Measurements from ENCODE around the gene APLP2.
A peak's percentile ranks its signal among the peaks of the same experiment; 100 is the strongest.

The APLP2 gene

DNA sequence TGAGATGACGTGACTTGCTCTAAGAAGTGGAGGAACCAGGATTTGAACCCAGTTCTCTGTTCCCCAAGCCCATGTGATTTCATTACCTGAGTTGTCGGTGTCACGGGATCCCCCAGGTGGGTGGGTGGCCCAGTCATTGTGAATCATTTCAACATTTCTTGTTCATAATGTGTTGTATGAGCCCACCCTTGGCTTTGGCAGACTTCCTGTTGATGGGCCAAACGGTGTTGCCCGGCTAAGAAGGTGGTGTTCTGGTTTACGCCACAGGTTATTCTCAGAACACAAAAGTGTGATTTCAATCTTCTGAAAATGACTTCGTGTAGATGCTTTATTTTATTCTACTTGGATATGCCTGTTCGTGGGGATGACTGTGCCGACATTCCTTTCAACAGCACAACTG, 68.3 kb downstream of the APLP2 start:
- no peak overlapping the region for H3K4me2 ChIP-seq
- no peaks in the 10 kb centered on the region for H3K9me3 ChIP-seq (replicated peaks in 1 of 11)
- H3K9ac ChIP-seq: no peak overlapping the region
- peaks cover 79 to 100% (median 98%) of the 10 kb centered on the region in 11 experiments for H3K36me3 ChIP-seq
- H3K27ac ChIP-seq: no peak overlapping the region
- no peak for TF ChIP-seq Cebpa-rat (IDR thresholded peaks at IDR 0.05)
- H4K20me1 ChIP-seq: peaks cover 0 to 100% (median 42%) of the 10 kb centered on the region in 11 experiments; a peak in 14 of 22 replicates
- peaks cover 12 to 33% (median 14%) of the 10 kb centered on the region in 10 experiments for H3K4me1 ChIP-seq
- H3K27me3 ChIP-seq: no peaks in the 10 kb centered on the region
- H3K4me3 ChIP-seq: no peak overlapping the region

- no peak overlapping the region for H3K9ac ChIP-seq
- H3K36me3 ChIP-seq: peaks cover 80 to 100% (median 98%) of the 10 kb centered on the region in 11 experiments
- H3K27ac ChIP-seq: no peak overlapping the region
- no peak overlapping the region for H3K4me2 ChIP-seq
- no peak overlapping the region for H3K4me3 ChIP-seq
- peaks cover 6 to 38% (median 14%) of the 10 kb centered on the region in 10 experiments for H3K4me1 ChIP-seq
- H3K27me3 ChIP-seq: no peaks in the 10 kb centered on the region
- no peak for TF ChIP-seq Cebpa-rat (IDR thresholded peaks at IDR 0.05)
- H3K9me3 ChIP-seq (replicated peaks in 1 of 11): no peaks in the 10 kb centered on the region
- peaks cover 0 to 100% (median 35%) of the 10 kb centered on the region in 11 experiments; a peak in 14 of 22 replicates for H4K20me1 ChIP-seq
Observed at GRCh38 chr11:130139401-130139800, 69.7 kb downstream of the APLP2 start.

- peaks cover 0 to 99% (median 32%) of the 10 kb centered on the region in 11 experiments; a peak in 11 of 22 replicates for H4K20me1 ChIP-seq
- peak overlapping the region in 1 of 11 experiments; percentile 18; a peak in 1 of 22 replicates for H3K9ac ChIP-seq
- H3K27me3 ChIP-seq: no peaks in the 10 kb centered on the region
- H3K36me3 ChIP-seq: peaks cover 76 to 97% (median 91%) of the 10 kb centered on the region in 11 experiments
- H3K4me3 ChIP-seq: no peak overlapping the region
- H3K27ac ChIP-seq: no peak overlapping the region
- H3K4me2 ChIP-seq: peak overlapping the region in 2 of 11 experiments; percentile 4 to 58; a peak in 4 of 22 replicates
- TF ChIP-seq Cebpa-rat (IDR thresholded peaks at IDR 0.05): no peak
- peaks cover 9 to 62% (median 19%) of the 10 kb centered on the region in 10 experiments for H3K4me1 ChIP-seq
- no peaks in the 10 kb centered on the region for H3K9me3 ChIP-seq (replicated peaks in 1 of 11)
Observed at GRCh38 chr11:130141561-130142341, 72.1 kb downstream of the APLP2 start.

DNA sequence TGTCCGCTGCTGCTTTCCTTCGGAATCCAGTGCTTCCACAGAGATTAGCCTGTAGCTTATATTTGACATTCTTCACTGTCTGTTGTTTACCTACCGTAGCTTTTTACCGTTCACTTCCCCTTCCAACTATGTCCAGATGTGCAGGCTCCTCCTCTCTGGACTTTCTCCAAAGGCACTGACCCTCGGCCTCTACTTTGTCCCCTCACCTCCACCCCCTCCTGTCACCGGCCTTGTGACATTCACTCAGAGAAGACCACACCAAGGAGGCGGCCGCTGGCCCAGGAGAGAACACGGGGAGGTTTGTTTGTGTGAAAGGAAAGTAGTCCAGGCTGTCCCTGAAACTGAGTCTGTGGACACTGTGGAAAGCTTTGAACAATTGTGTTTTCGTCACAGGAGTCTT, 74.4 kb downstream of the APLP2 start:
- peaks cover 0 to 96% (median 25%) of the 10 kb centered on the region in 11 experiments; a peak in 11 of 22 replicates for H4K20me1 ChIP-seq
- H3K9me3 ChIP-seq (replicated peaks in 1 of 11): no peaks in the 10 kb centered on the region
- no peak overlapping the region for H3K9ac ChIP-seq
- no peak overlapping the region for H3K4me3 ChIP-seq
- peaks cover 58 to 91% (median 78%) of the 10 kb centered on the region in 11 experiments for H3K36me3 ChIP-seq
- peaks cover 18 to 78% (median 32%) of the 10 kb centered on the region in 10 experiments for H3K4me1 ChIP-seq
- peak overlapping the region in 1 of 11 experiments; percentile 3; a peak in 1 of 22 replicates for H3K4me2 ChIP-seq
- H3K27me3 ChIP-seq: no peaks in the 10 kb centered on the region
- no peak for TF ChIP-seq Cebpa-rat (IDR thresholded peaks at IDR 0.05)
- H3K27ac ChIP-seq: peak overlapping the region in 2 of 11 experiments; percentile 1 to 18; a peak in 1 of 22 replicates

GRCh38 chr11:130144861-130145281, 75.2 kb downstream of the APLP2 start:
- Histone ChIP-seq H3K27me3 (no peaks in the 10 kb centered on the region), H3K27ac (peak overlapping the region in 1 of 11 experiments; percentile 78; a peak in 2 of 22 replicates), H3K36me3 (peaks cover 52 to 91% (median 75%) of the 10 kb centered on the region in 11 experiments), H3K4me3 (no peak overlapping the region), H3K9me3 (replicated peaks in 1 of 11) (no peaks in the 10 kb centered on the region), H3K9ac (peak overlapping the region in 2 of 11 experiments; percentile 2 to 18; a peak in 1 of 22 replicates), H4K20me1 (peaks cover 0 to 94% (median 18%) of the 10 kb centered on the region in 11 experiments; a peak in 10 of 22 replicates), H3K4me1 (peaks cover 18 to 76% (median 32%) of the 10 kb centered on the region in 10 experiments), H3K4me2 (peak overlapping the region in 4 of 11 experiments; percentile 71 to 93 (median 86); a peak in 6 of 22 replicates)
- no peak for TF ChIP-seq Cebpa-rat (IDR thresholded peaks at IDR 0.05)

GRCh38 chr11:130145311-130145812, 75.7 kb downstream of the APLP2 start:
- 0 out of 22 replicates have a peak overlapping the region, but pooled peaks of 3 of the 11 experiments have one; percentile 2 to 62 (median 18) for H3K9ac ChIP-seq
- H4K20me1 ChIP-seq: peaks cover 0 to 89% (median 13%) of the 10 kb centered on the region in 11 experiments; a peak in 10 of 22 replicates
- TF ChIP-seq Cebpa-rat (IDR thresholded peaks at IDR 0.05): no peak
- H3K4me3 ChIP-seq: 0 out of 20 replicates have a peak overlapping the region, but pooled peaks of 1 of the 10 experiments have one; percentile 13
- no peaks in the 10 kb centered on the region for H3K27me3 ChIP-seq
- H3K36me3 ChIP-seq: peaks cover 47 to 91% (median 70%) of the 10 kb centered on the region in 11 experiments
- H3K4me1 ChIP-seq: peaks cover 18 to 79% (median 32%) of the 10 kb centered on the region in 10 experiments
- H3K27ac ChIP-seq: peak overlapping the region in 4 of 11 experiments; percentile 68 to 78 (median 74); a peak in 6 of 22 replicates
- H3K9me3 ChIP-seq (replicated peaks in 1 of 11): no peaks in the 10 kb centered on the region
- peak overlapping the region in 6 of 11 experiments; percentile 71 to 94 (median 86); a peak in 10 of 22 replicates for H3K4me2 ChIP-seq

GRCh38 chr11:130145975-130146776, 76.5 kb downstream of the APLP2 start:
- Histone ChIP-seq H3K9ac (peak overlapping the region in 10 of 11 experiments; percentile 8 to 71 (median 36); a peak in 15 of 22 replicates), H3K4me3 (0 out of 20 replicates have a peak overlapping the region, but pooled peaks of 2 of the 10 experiments have one; percentile 13 to 20), H3K27ac (peak overlapping the region; percentile 1 to 78 (median 68); a peak in 18 of 22 replicates), H3K9me3 (replicated peaks in 1 of 11) (no peaks in the 10 kb centered on the region), H3K36me3 (peaks cover 43 to 88% (median 64%) of the 10 kb centered on the region in 11 experiments), H3K4me1 (peaks cover 18 to 83% (median 36%) of the 10 kb centered on the region in 10 experiments), H3K4me2 (peak overlapping the region; percentile 44 to 94 (median 77)), H4K20me1 (peaks cover 0 to 82% (median 10%) of the 10 kb centered on the region in 11 experiments; a peak in 9 of 22 replicates), H3K27me3 (no peaks in the 10 kb centered on the region)
- TF ChIP-seq Cebpa-rat (IDR thresholded peaks at IDR 0.05): no peak

GRCh38 chr11:130146796-130147195, 77.1 kb downstream of the APLP2 start:
- peaks cover 37 to 82% (median 58%) of the 10 kb centered on the region in 11 experiments for H3K36me3 ChIP-seq
- peak overlapping the region; percentile 44 to 94 (median 77) for H3K4me2 ChIP-seq
- peaks cover 18 to 78% (median 36%) of the 10 kb centered on the region in 10 experiments for H3K4me1 ChIP-seq
- no peaks in the 10 kb centered on the region for H3K9me3 ChIP-seq (replicated peaks in 1 of 11)
- H4K20me1 ChIP-seq: peaks cover 0 to 76% (median 8%) of the 10 kb centered on the region in 11 experiments; a peak in 9 of 22 replicates
- no peaks in the 10 kb centered on the region for H3K27me3 ChIP-seq
- H3K4me3 ChIP-seq: no peak overlapping the region
- no peak for TF ChIP-seq Cebpa-rat (IDR thresholded peaks at IDR 0.05)
- H3K9ac ChIP-seq: peak overlapping the region in 10 of 11 experiments; percentile 8 to 71 (median 36); a peak in 13 of 22 replicates
- H3K27ac ChIP-seq: peak overlapping the region; percentile 1 to 78 (median 68); a peak in 18 of 22 replicates

Measured in BLaER1 treated with 17β-estradiol and CSF1 and Interleukin-3, amounts not matched to agents 10 nM and 100 nM (cell line).